Duodenal mucosa (tissue), 2 donors: ENCODE measurements around the gene NAPB.
"Not testable (repeated sequence)": the region's sequence is repeated elsewhere in the genome, so short reads cannot be mapped to it uniquely, and the experiment has no call there.

Experiments used
- H3K27ac ChIP-seq: one replicate; pipeline ENCODE4 v1.7.0; 2013; ENCODE audit warnings: low read depth, low read length
- H3K27me3 ChIP-seq, 2 donors: one replicate each; pipeline ENCODE4 v1.7.0; 2013; ENCODE audit warnings: low read length in 2 of 2, control low read depth in 1 of 2; ENCODE audit not compliant: insufficient read depth in 2 of 2, control insufficient read depth in 1 of 2
- H3K36me3 ChIP-seq, 2 donors: one replicate each; pipeline ENCODE4 v1.7.0; 2013; ENCODE audit warnings: low read length in 2 of 2, control low read depth in 1 of 2; ENCODE audit not compliant: insufficient read depth in 2 of 2, control insufficient read depth in 1 of 2
- H3K4me1 ChIP-seq, 2 donors: one replicate each; pipeline ENCODE4 v1.7.0; 2013; ENCODE audit warnings: low read length in 2 of 2, control low read depth in 1 of 2; ENCODE audit not compliant: insufficient read depth in 2 of 2, control insufficient read depth in 1 of 2
- H3K4me3 ChIP-seq, 2 donors: one replicate each; pipeline ENCODE4 v1.7.0; 2013; ENCODE audit warnings: low read length in 2 of 2, low read depth in 1 of 2
- H3K9ac ChIP-seq, 2 donors: one replicate each; pipeline ENCODE4 v1.7.0; 2013; ENCODE audit warnings: low read length in 2 of 2, low read depth in 1 of 2
- H3K9me3 ChIP-seq, 2 donors: one replicate each; pipeline ENCODE4 v1.7.0; 2013; ENCODE audit warnings: low read length in 2 of 2, control low read depth in 1 of 2; ENCODE audit not compliant: control insufficient read depth in 1 of 2

The NAPB gene

DNA sequence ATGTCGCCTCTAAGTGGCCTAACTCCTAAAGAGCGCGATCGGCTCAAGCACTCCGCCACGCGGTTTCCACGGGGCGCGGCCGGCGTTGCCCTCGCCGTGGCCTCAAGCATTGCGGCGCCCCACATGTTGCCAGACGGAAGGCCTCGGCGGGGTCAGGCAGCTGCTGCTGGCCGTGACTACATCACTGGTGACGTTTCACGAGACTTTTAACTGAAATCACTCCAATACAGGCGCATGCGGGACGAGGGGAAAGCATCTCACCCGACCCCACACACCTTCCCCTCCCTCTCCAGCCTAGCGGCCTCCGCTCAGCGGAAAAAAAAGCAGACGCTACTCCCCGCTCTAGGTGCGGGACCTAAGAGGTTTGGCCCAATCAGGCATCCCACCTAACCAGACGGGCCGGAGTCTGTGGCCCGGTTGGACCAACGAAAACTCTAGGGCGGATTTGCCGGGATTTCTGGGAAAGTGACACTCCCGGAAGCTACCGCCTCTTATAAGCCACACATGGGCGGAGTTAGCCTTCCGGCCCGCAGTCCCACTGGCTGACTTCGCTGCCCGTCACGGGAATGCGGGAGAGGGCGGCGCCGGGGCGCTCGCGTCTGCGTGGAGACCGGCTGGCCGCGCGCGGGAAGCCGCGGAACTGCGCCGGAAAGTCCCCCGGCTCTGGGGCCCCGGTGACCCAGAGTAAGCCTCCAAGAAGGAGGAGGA, 70.9 kb downstream of the NAPB start, which contains the start of gene NXT1:
Gene NXT1 (plus strand): TSS at position 596 of the 708 bp plus-strand sequence. CDS start 3,251 bp downstream, outside the sequence.
- H3K9ac ChIP-seq: peak within 1 kb of the TSS; percentile 91 to 97
- H3K4me3 ChIP-seq: peak within 1 kb of the TSS; percentile 94 to 97
- no peaks in the 10 kb centered on the region for H3K27me3 ChIP-seq
- H3K27ac ChIP-seq: peak within 1 kb of the TSS; percentile 99
- peaks cover 11 to 16% of the 10 kb centered on the region in 2 donors for H3K36me3 ChIP-seq
- peaks cover 17 to 18% of the 10 kb centered on the region in 2 donors for H3K4me1 ChIP-seq
- H3K9me3 ChIP-seq: no peaks in the 10 kb centered on the region

DNA sequence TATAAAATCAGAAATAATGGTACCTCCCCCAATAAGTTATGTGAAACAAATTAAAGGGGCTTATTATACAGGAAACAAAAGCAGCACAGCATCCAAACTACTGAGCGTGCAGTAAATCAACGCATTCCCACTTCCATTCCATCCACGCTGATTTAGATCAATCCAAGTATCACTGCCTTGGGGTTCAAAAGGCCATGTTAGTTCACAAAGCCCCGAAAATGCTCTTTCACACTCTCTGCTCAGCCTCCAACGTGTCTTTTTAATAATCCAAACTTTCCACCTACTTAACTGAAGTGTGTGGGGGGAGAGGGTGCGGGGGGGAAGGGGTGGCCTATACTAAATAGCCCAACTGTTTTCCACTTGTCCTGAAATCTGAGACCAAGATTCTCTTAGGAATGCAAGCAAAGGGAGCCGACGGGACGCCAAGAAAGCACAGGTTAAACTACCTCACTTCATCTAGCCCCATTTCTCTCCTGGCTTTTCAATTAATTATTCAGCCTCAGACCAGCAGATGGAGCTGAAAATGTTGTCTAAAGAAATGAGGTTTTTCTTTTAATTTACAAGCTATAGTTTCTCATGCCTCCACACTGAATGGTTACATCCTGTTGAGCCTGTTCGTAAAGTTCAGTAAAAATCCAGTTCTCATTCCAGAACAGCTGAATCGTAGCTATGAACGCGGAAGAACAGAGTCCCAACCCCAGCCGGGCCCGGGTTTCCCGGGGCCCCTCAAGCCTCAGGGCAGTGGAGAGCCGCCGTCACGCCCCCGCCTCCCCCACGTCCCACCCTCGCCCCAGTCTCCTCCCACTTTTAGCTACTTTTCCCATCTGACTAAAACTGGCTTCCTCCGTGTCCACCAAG, 71.7 kb downstream of the NAPB start:
- Histone ChIP-seq H3K9me3 (no peaks in the 10 kb centered on the region), H3K27ac (peak overlapping the region; percentile 99), H3K9ac (peak overlapping the region; percentile 91 to 97), H3K4me3 (peak overlapping the region; percentile 94 to 97), H3K27me3 (no peaks in the 10 kb centered on the region), H3K36me3 (peaks cover 8 to 10% of the 10 kb centered on the region in 2 donors), H3K4me1 (peaks cover 17 to 18% of the 10 kb centered on the region in 2 donors)

DNA sequence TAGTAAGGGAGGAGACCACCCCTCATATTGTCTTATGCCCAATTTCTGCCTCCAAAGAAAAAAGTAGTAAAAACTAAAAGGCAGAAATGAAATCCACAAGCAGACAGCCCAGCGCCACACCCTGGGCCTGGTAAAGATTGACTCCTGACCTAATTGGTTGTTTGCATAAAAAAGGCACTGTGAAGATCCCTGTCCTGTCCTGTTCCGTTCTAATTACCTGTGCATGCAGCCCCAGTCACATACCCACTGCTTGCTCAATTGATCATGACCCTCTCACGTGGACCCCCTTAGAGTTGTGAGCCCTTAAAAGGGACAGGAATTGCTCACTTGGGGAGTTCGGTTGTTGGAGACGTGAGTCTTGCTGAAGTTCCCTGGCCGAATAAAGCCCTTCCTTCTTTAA, 72.8 kb downstream of the NAPB start:
- H3K4me1 ChIP-seq: peaks cover 17 to 18% of the 10 kb centered on the region in 2 donors
- not testable (repeated sequence) for H3K4me3 ChIP-seq, H3K9me3 ChIP-seq, H3K27ac ChIP-seq, H3K9ac ChIP-seq, H3K27me3 ChIP-seq, H3K36me3 ChIP-seq

DNA sequence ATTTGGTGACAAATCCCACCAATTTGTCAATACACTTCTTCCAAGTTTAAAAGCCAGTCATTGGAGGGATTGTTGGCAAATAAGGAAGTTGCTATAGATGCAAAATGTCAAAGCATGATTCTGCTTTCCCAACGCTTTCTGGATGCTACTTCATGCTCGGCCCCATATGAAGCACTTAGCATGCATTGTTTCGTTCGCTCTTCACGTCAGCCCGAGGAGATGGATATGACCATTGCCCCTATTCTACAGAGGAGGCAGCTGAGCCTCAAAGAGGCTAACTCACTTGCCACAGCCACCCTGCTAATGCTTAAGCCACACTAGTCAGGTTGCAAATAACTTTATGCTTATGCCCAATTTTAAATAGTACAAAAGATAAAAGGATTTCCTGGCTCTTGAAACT, 73.5 kb downstream of the NAPB start:
- Histone ChIP-seq H3K4me1 (peaks cover 17 to 18% of the 10 kb centered on the region in 2 donors), H3K27me3 (no peaks in the 10 kb centered on the region), H3K9ac (no peak overlapping the region), H3K27ac (no peak overlapping the region), H3K9me3 (no peaks in the 10 kb centered on the region), H3K4me3 (no peak overlapping the region), H3K36me3 (no peaks in the 10 kb centered on the region)

DNA sequence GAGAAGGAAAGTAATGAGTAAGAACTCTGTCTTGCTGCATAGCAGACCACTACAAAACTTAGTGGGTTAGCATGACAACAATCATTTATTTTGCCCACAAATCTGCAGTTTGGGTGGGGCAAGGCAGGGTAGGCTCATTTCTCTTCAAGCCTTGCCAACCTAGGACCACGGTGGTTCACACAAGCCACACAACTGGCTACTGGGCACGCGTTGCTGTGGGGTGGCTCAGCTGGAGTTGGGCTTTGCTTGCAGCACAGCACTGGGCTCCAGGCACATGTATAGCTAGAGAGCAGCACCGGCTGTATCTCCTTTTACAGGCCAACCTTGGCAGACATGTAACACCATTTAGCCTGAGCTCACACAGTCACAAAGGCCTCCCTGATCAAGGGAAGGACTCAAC, 75.3 kb downstream of the NAPB start:
- no peaks in the 10 kb centered on the region for H3K27me3 ChIP-seq
- H3K4me3 ChIP-seq: no peak overlapping the region

DNA sequence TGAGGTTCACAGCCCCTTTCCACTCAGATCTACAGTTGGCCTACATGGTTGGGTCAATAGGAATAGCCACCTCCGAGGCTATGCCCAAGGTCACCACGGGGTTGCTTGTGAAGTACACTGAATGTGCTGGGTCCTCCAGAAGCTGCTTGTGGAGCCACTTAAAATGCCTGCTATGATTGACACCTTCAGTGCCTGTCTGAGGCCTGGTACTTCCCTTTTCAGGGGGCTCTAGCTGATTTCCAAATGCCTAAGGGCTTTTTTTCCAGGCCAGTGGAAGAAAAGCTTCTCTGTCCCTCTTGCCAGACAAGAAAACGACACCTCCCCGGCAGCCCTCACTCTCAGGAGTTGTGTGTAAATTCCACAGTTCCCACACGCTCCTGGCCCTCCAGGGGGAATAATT, 77.0 kb downstream of the NAPB start:
- Histone ChIP-seq H3K36me3 (no peaks in the 10 kb centered on the region), H3K4me3 (no peak overlapping the region), H3K4me1 (peaks cover 2 to 5% of the 10 kb centered on the region in 2 donors), H3K9me3 (no peaks in the 10 kb centered on the region), H3K9ac (no peak overlapping the region), H3K27ac (no peak overlapping the region), H3K27me3 (no peaks in the 10 kb centered on the region)

More for the DNA sequence above, 75.3 kb downstream of the NAPB start:
- Histone ChIP-seq H3K9me3 (no peaks in the 10 kb centered on the region), H3K27ac (no peak overlapping the region), H3K4me1 (peaks cover 4 to 7% of the 10 kb centered on the region in 2 donors), H3K9ac (no peak overlapping the region), H3K36me3 (no peaks in the 10 kb centered on the region)

DNA sequence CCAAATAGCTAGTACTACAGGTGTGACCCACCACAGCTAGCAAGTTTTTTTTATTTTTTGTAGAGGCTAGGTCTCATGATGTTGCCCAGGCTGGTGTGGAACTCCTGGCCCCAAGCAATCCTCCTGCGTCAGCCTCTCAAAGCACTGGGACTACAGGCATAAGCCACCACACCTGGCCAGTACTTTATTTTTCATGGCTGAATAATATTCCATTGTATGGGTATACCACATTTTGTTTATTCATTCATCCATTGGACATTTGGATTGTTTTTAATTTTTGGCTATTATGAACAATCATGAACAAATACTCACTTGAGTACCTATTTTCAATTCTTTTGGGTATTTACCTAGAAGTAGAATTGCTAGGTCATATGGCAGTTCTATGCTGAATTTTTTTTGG, 77.7 kb downstream of the NAPB start:
- no peaks in the 10 kb centered on the region for H3K4me1 ChIP-seq
- H3K4me3 ChIP-seq: no peak overlapping the region
- no peak overlapping the region for H3K27ac ChIP-seq
- H3K9ac ChIP-seq: no peak overlapping the region
- H3K36me3 ChIP-seq: no peaks in the 10 kb centered on the region
- no peaks in the 10 kb centered on the region for H3K9me3 ChIP-seq
- no peaks in the 10 kb centered on the region for H3K27me3 ChIP-seq

DNA sequence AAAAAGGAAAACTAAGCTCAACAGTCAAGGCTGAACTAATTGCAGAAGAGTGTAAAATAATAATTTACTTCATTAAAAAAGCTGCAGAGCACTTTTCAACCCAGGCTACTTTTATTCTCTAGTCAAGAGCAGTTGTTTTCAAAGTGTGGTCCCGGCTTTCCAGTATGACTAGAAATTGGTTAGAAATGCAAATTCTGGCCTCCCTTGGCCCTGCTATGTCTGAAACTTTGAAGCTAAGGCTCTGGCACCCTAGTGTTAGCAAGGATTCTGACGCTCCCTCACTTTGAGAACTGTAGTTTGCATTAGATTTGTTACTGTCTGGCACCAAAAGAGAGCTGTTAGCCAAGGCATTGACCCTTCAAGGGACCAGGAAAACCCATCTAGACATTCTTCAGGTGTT, 80.2 kb downstream of the NAPB start:
- H3K36me3 ChIP-seq: no peaks in the 10 kb centered on the region
- H3K27me3 ChIP-seq: no peaks in the 10 kb centered on the region
- no peak overlapping the region for H3K4me3 ChIP-seq
- peaks cover 5 to 7% of the 10 kb centered on the region in 2 donors for H3K4me1 ChIP-seq
- H3K9ac ChIP-seq: no peak overlapping the region
- H3K27ac ChIP-seq: no peak overlapping the region
- no peaks in the 10 kb centered on the region for H3K9me3 ChIP-seq

DNA sequence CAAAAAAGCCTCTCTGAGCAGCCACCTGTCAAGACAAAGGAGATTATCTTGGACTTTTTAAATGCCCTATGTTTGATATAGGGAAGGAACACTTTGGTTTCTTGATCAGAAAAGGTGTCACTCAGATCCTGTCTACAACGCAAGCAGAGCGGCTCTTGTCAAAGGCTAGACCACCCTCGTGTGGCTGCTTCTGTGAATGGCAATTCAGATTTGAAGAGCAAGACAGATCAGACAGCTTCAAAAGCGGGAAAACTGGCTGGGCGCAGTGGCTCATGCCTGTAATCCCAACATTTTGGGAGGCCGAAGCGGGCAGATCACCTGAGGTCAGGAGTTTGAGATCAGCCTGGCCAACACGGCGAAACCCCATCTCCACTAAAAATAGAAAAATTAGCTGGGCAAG, 80.8 kb downstream of the NAPB start:
- H3K27me3 ChIP-seq: no peaks in the 10 kb centered on the region
- no peak overlapping the region for H3K4me3 ChIP-seq
- no peaks in the 10 kb centered on the region for H3K9me3 ChIP-seq
- H3K27ac ChIP-seq: no peak overlapping the region
- H3K4me1 ChIP-seq: peaks cover 5 to 7% of the 10 kb centered on the region in 2 donors
- no peaks in the 10 kb centered on the region for H3K36me3 ChIP-seq
- H3K9ac ChIP-seq: no peak overlapping the region

DNA sequence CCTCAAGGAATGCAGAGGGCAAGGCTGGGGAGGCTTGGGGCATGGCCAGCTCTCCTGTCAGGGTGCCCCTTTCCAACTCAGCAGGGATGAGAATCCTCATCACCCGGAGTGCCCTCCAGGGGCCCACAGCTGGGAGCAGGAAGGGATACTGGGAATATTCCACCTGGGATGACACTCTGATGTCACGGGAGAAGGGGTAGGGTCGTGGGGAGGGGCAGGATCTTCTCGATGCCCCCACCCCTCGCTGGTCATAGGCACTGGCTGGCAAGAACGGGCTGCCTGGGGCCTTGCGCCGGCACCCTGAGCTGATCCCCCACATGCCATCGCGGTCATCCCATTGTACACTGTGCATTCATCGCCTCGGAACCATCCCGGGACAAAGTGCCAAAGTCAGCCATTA, 81.3 kb downstream of the NAPB start:
- H3K36me3 ChIP-seq: no peaks in the 10 kb centered on the region
- no peak overlapping the region for H3K27ac ChIP-seq
- H3K9ac ChIP-seq: no peak overlapping the region
- no peaks in the 10 kb centered on the region for H3K9me3 ChIP-seq
- peaks cover 5 to 7% of the 10 kb centered on the region in 2 donors for H3K4me1 ChIP-seq
- H3K27me3 ChIP-seq: no peaks in the 10 kb centered on the region
- no peak overlapping the region for H3K4me3 ChIP-seq
